HG03066 (cell line): ENCODE data around the gene RNF7.
"Not testable (repeated sequence)": the region's sequence is repeated elsewhere in the genome, so short reads cannot be mapped to it uniquely, and the experiment has no call there.

ENCODE experiments used
- ATAC-seq: cut with Tn5 transposase; IDR thresholded peaks from one replicate; pipeline ENCODE4 v1.9.1; 2021; ENCODE audit warnings: low read depth; ENCODE audit not compliant: unreplicated experiment

Gene RNF7

DNA sequence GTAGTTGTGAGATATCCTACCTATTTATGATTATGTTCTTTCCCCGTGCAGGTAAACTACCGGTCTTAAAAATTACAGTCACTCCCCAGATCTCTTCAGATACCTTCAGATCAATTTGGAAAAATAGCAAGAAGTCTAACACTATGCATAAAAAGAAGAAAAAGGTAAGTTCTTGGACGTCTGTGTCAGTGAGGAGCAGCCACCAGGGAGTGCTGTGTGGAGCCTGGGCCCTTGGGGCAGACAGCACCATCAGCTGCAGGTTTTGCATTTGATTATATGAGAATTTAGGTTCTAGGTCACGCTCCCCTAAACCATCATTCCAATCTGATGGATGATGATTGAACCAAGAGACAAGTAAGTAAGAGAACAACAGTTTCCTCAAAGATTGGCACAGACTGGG lies 8.9 kb upstream of the RNF7 start:
- no peak for ATAC-seq

GRCh38 chr3:141735176-141735575 lies 2.9 kb upstream of the RNF7 start:
- ATAC-seq: no peak

- ATAC-seq: no peak
These were observed 2.2 kb upstream of the RNF7 start for GRCh38 chr3:141735770-141736465.

DNA sequence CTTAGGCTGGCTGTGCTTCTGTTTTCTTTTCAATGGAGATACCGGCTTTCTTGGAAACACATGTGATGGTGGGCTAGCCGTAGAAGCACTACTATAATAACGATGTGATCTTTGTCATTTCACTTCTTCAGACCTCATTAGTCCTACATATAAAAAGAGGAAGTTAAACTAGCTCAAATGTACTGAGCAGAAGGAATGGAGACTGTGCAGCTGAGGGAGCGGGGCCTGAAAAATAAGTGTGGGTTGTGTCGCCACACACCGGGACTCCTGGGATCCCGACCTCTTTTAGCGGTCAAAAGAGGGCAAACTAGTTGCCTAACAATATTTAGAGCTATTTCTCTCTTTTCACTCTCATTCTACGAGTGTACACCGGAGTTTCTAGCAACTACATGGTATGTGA lies 1.0 kb upstream of the RNF7 start:
- ATAC-seq: no peak

GRCh38 chr3:141737678-141738021 lies 448 bp upstream of the RNF7 start:
- ATAC-seq: no peak

GRCh38 chr3:141738891-141739363 lies 829 bp downstream of the RNF7 start:
- no peak for ATAC-seq

GRCh38 chr3:141739731-141740130 lies 1.6 kb downstream of the RNF7 start:
- no peak for ATAC-seq

GRCh38 chr3:141740349-141740748 lies 2.3 kb downstream of the RNF7 start:
- no peak for ATAC-seq

DNA sequence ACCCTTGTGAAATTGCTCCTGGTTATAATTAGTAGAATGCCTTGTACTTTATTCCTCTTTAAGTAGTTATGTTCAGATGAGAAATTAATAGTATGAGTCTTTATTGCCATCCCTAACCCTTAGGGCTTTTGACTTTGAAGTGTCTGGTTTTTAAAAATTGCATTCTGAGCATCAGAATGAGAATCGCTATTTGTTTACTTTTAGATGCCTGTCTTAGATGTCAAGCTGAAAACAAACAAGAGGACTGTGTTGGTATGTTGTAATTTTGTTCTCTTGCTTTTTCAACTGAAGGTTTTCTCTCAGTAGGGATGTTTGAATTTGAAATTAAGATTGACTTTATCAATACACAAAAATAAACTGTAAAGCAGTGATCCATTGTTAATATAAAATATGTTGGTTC lies 5.2 kb downstream of the RNF7 start:
- no peak for ATAC-seq

GRCh38 chr3:141746962-141747361 lies 8.9 kb downstream of the RNF7 start:
- no peak for ATAC-seq

DNA sequence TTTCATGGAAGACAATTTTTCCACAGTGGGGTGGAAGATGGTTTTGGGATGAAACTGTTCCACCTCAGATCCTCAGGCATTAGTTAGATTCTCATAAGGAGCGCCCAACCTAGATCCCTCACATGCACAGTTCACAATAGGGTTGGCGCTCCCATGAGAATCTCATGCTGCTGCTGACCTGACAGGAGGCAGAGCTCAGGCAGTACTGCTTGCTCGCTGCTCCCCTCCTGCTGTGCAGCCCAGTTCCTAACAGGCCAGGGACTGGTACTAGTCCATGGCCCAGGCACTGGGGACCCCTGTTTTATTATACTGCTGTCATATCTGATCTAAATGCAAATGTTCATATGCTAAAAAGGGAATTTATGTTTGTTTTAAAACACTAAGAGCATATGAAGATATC lies 15.3 kb downstream of the RNF7 start:
- ATAC-seq: no peak

GRCh38 chr3:141754032-141754431 lies 15.9 kb downstream of the RNF7 start:
- ATAC-seq: no peak

DNA sequence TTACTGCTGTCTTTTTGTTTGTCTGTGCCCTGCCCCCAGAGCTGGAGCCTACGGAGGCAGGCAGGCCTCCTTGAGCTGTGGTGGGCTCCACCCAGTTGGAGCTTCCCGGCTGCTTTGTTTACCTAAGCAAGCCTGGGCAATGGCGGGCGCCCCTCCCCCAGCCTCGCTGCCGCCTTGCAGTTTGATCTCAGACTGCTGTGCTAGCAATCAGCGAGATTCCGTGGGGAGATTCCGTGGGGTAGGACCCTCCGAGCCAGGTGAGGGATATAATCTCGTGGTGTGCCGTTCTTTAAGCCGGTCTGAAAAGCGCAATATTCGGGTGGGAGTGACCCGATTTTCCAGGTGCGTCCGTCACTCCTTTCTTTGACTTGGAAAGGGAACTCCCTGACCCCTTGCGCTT lies 24.5 kb downstream of the RNF7 start:
- ATAC-seq: not testable (repeated sequence)

GRCh38 chr3:141763088-141763750 lies 25.1 kb downstream of the RNF7 start, which contains the start of gene GRK7:
Gene GRK7 (plus strand): TSS chr3:141763408. CDS start chr3:141778285, 14,877 bp downstream.
- no peak for ATAC-seq

GRCh38 chr3:141764045-141764444 lies 25.9 kb downstream of the RNF7 start:
- no peak for ATAC-seq

GRCh38 chr3:141764465-141764864 lies 26.4 kb downstream of the RNF7 start:
- ATAC-seq: no peak

DNA sequence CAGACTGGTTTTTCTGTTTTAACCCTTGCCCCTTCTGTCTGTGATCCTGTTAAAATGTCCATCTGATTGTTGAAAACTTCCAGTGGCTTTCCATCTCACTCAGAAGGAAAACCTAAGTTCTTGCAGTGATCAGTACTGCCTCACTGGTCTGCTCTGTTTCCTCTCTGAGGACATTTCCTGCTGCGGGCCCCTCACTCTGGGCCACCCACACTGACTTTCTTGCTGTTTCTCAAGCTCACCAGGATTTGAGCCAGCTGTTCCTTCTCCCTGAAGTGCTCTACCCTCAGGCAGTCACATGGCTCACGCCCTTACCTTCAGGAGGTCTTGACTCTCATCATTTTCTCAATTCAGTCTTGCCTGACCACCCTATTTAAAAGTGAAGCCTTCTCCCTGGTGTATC lies 26.9 kb downstream of the RNF7 start:
- ATAC-seq: no peak

- no peak for ATAC-seq
These were observed 29.0 kb downstream of the RNF7 start for GRCh38 chr3:141767066-141767465.

DNA sequence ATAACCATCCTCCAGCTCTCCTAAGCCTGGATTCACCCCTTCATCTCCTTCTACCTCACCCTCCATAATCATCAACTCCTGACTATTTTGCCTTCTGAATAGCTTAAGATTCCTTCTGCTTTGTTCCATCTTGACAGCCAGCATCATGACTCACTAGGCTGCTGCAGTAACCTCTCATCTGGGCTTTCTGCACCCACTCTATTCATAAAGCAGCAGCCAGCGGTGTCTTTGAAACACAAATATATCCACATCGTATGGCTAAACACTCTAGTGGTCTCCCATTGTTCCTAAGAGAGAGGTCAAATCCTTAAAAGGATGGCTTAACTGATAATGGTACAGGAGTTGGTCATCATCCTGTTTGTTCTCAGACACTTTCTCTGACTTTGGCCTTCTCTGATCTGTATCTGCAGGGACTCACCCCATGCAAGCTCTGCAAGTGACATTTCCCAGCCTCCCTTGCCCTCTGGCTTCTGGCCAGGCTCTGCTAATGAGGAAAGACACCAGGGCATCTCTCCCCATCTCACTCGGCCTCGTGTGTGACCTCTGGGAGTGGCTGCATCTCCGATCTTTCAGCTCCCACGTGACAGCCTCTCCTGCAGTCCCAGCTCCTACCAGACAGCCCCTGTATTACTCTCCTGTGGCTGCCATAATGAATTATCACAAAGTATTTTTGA lies 31.3 kb downstream of the RNF7 start:
- no peak for ATAC-seq

- no peak for ATAC-seq
These were observed 35.6 kb downstream of the RNF7 start for GRCh38 chr3:141773676-141774075.

- ATAC-seq: no peak
These were observed 38.3 kb downstream of the RNF7 start for GRCh38 chr3:141776376-141776775.

DNA sequence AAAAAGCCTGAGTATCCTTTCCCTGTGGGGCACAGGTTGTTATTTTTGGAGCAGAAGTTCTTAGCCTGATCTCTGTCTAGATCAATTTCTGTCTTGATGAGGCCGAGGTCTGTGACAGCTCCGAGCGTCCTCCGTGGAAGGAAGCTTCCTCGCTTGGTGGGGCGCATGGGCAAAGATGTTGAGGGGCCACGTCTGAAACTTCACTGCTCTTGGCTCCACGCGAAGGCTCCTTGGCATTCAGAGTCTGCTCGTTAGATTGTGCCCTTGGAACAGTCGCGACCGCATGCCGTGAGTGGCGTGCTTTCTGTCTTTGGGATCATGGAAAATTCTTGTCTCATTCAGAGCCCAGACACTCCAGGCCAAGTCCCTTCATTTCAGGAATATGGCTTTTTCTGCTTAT lies 38.8 kb downstream of the RNF7 start:
- ATAC-seq: no peak
